ENCODE measurements around the gene ANO6.

Gene ANO6

DNA sequence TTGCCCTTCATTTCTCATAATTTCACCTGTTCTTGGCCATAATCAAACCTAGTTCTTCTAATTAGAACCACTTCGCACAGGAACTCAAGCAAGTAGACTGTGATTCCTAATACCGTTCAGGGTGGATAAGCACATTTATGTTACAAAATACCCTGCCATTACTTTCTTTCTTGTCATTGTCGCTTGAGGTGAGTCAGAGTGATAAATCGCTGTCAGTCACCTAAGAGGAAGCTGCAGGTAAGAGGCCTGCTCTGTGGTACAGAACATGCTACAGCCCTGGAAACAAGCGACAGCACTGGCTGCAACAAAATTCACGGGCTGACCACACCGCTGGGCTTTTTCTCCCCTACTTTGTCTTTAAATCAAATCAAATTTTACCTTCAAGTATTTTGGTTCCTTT lies 218.2 kb downstream of the ANO6 start:
- no peaks in the 10 kb centered on the region for H3K9me3 ChIP-seq (ENCODE audit: control insufficient read depth in 5 of 5, low read length in 5 of 5)

DNA sequence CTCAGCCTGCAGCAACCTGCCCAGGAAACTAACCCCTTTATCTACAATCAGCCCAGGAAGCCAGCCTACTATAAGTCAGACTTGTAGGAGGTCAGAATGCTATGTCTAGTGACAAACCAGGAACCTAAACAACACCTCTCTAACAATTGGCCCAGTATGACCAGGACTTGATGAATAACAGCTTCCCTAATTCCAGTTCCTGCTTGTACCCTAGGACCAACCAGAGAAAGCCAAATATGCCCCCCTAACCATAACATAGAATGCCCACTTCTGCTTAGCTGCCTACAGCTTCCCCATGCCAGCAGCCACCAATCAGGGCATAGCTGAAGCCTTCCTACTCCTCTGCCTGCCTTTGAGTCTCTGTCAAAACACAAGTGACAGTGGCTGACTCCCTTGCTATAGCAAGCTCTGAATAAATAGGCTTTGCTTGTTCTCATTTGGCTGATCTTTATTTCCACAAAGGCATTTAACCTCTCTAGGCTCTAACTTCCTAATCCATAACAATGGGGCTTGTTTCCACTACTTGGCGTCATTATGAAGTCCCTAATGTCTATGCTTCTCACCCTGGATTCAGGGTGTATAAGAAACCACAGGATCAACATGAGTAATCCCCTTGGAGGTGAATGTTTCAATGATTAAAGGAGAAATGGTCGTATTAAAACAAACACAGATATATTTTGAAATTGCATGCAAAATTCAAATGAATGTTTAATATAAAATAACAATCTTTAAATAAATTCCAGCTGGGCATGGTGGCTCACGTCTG lies 220.2 kb downstream of the ANO6 start:
- H3K9me3 ChIP-seq (ENCODE audit: control insufficient read depth in 5 of 5, low read length in 5 of 5) = peaks cover 0 to 2% (median 0%) of the 10 kb centered on the region in 5 donors
- peaks cover 0 to 3% (median 0%) of the 10 kb centered on the region in 5 donors for H3K4me1 ChIP-seq (ENCODE audit: control insufficient read depth in 5 of 5, insufficient read depth in 5 of 5, low read length in 5 of 5)
- H3K4me3 ChIP-seq (ENCODE audit: low read depth in 1 of 5, low read length in 5 of 5) = no peak overlapping the region
- no peak overlapping the region for H3K9ac ChIP-seq (ENCODE audit: low read length in 5 of 5)
- H3K27ac ChIP-seq (ENCODE audit: low read depth, low read length) = no peak overlapping the region
- H3K27me3 ChIP-seq (ENCODE audit: control insufficient read depth in 5 of 5, insufficient read depth in 4 of 5, low read length in 5 of 5) = no peaks in the 10 kb centered on the region
- peaks cover 15 to 23% (median 21%) of the 10 kb centered on the region in 5 donors for H3K36me3 ChIP-seq (ENCODE audit: control insufficient read depth in 5 of 5, insufficient read depth in 5 of 5, low read length in 5 of 5)

More for the DNA sequence above, 218.2 kb downstream of the ANO6 start:
- H3K9ac ChIP-seq (ENCODE audit: low read length in 5 of 5) = no peak overlapping the region
- H3K4me3 ChIP-seq (ENCODE audit: low read depth in 1 of 5, low read length in 5 of 5) = no peak overlapping the region
- H3K36me3 ChIP-seq (ENCODE audit: control insufficient read depth in 5 of 5, insufficient read depth in 5 of 5, low read length in 5 of 5) = peaks cover 32 to 42% (median 39%) of the 10 kb centered on the region in 5 donors
- H3K4me1 ChIP-seq (ENCODE audit: control insufficient read depth in 5 of 5, insufficient read depth in 5 of 5, low read length in 5 of 5) = peaks cover 0 to 3% (median 0%) of the 10 kb centered on the region in 5 donors
- no peaks in the 10 kb centered on the region for H3K27me3 ChIP-seq (ENCODE audit: control insufficient read depth in 5 of 5, insufficient read depth in 4 of 5, low read length in 5 of 5)
- H3K27ac ChIP-seq (ENCODE audit: low read depth, low read length) = no peak overlapping the region

DNA sequence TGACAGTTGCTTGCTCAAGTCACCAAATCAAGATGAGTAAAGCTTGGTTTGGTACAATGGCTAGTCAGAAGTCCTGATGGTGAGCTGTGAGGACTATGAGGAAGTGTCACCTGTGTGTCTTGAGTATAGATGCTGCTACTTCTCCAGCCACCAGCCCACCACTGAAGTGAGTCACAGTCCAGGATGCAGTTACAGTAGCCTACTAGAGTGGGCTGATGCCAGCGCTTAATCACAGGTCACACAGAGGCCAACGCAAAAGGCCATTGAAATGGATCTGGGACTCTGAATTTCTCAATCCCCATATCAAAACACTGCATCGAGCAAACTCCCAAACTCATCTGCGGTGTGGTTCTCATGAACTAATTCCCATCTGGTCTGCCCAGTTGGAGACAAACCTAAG lies 223.1 kb downstream of the ANO6 start:
- H3K9ac ChIP-seq (ENCODE audit: low read length in 5 of 5) = no peak overlapping the region
- H3K4me1 ChIP-seq (ENCODE audit: control insufficient read depth in 5 of 5, insufficient read depth in 5 of 5, low read length in 5 of 5) = peaks cover 0 to 3% (median 0%) of the 10 kb centered on the region in 5 donors
- H3K27ac ChIP-seq (ENCODE audit: low read depth, low read length) = no peak overlapping the region
- no peaks in the 10 kb centered on the region for H3K27me3 ChIP-seq (ENCODE audit: control insufficient read depth in 5 of 5, insufficient read depth in 4 of 5, low read length in 5 of 5)
- no peak overlapping the region for H3K4me3 ChIP-seq (ENCODE audit: low read depth in 1 of 5, low read length in 5 of 5)
- peaks cover 0 to 7% (median 3%) of the 10 kb centered on the region in 5 donors for H3K9me3 ChIP-seq (ENCODE audit: control insufficient read depth in 5 of 5, low read length in 5 of 5)
- H3K36me3 ChIP-seq (ENCODE audit: control insufficient read depth in 5 of 5, insufficient read depth in 5 of 5, low read length in 5 of 5) = peaks cover 1 to 7% (median 3%) of the 10 kb centered on the region in 5 donors

DNA sequence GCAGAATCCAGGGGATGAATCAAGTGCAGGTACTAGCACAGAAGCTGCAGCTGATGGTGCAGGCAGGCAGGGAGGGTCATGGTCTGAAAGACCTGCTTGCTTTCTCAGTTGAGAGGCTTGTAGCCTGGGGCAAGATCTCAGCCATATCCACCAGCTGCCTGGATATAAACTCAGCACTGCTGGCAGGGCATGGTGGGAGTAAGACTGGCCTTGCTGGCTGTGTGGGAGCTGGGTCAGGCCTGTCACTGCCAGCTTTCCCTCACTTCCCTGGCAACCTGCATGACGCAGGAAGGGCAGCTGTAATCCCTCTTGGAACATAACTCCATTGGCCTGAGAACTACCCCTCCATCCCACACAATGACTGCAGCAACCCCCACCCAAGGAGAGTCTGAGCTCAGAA lies 230.1 kb downstream of the ANO6 start:
- no peak overlapping the region for H3K4me3 ChIP-seq (ENCODE audit: low read depth in 1 of 5, low read length in 5 of 5)
- H3K9me3 ChIP-seq (ENCODE audit: control insufficient read depth in 5 of 5, low read length in 5 of 5) = peaks cover 0 to 11% (median 8%) of the 10 kb centered on the region in 5 donors
- H3K27ac ChIP-seq (ENCODE audit: low read depth, low read length) = no peak overlapping the region
- H3K36me3 ChIP-seq (ENCODE audit: control insufficient read depth in 5 of 5, insufficient read depth in 5 of 5, low read length in 5 of 5) = peaks cover 0 to 4% (median 0%) of the 10 kb centered on the region in 5 donors
- H3K4me1 ChIP-seq (ENCODE audit: control insufficient read depth in 5 of 5, insufficient read depth in 5 of 5, low read length in 5 of 5) = no peaks in the 10 kb centered on the region
- H3K27me3 ChIP-seq (ENCODE audit: control insufficient read depth in 5 of 5, insufficient read depth in 4 of 5, low read length in 5 of 5) = no peaks in the 10 kb centered on the region
- H3K9ac ChIP-seq (ENCODE audit: low read length in 5 of 5) = no peak overlapping the region

DNA sequence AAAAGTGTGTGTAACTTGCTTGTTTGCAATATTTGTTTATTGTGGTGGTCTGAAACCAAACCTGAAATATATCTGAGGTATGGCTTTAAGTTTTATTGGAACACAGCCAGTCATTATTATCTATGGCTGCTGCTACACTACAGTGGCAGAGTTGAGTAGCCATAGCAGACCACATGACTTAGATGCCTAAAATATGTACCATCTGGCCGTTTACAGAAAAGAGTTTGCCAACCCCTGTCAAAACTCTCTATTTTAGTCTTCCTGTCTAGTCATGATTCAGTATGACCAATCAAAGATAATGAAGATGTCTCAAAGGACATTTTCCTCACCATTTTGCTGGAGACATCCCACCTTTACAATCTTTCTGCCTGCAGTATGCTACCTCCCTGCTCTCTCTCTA lies 242.3 kb downstream of the ANO6 start:
- Histone ChIP-seq H3K4me3 (ENCODE audit: low read depth in 1 of 5, low read length in 5 of 5) (no peak overlapping the region), H3K9ac (ENCODE audit: low read length in 5 of 5) (no peak overlapping the region), H3K9me3 (ENCODE audit: control insufficient read depth in 5 of 5, low read length in 5 of 5) (no peaks in the 10 kb centered on the region), H3K27me3 (ENCODE audit: control insufficient read depth in 5 of 5, insufficient read depth in 4 of 5, low read length in 5 of 5) (no peaks in the 10 kb centered on the region), H3K27ac (ENCODE audit: low read depth, low read length) (no peak overlapping the region), H3K36me3 (ENCODE audit: control insufficient read depth in 5 of 5, insufficient read depth in 5 of 5, low read length in 5 of 5) (no peaks in the 10 kb centered on the region), H3K4me1 (ENCODE audit: control insufficient read depth in 5 of 5, insufficient read depth in 5 of 5, low read length in 5 of 5) (no peaks in the 10 kb centered on the region)

DNA sequence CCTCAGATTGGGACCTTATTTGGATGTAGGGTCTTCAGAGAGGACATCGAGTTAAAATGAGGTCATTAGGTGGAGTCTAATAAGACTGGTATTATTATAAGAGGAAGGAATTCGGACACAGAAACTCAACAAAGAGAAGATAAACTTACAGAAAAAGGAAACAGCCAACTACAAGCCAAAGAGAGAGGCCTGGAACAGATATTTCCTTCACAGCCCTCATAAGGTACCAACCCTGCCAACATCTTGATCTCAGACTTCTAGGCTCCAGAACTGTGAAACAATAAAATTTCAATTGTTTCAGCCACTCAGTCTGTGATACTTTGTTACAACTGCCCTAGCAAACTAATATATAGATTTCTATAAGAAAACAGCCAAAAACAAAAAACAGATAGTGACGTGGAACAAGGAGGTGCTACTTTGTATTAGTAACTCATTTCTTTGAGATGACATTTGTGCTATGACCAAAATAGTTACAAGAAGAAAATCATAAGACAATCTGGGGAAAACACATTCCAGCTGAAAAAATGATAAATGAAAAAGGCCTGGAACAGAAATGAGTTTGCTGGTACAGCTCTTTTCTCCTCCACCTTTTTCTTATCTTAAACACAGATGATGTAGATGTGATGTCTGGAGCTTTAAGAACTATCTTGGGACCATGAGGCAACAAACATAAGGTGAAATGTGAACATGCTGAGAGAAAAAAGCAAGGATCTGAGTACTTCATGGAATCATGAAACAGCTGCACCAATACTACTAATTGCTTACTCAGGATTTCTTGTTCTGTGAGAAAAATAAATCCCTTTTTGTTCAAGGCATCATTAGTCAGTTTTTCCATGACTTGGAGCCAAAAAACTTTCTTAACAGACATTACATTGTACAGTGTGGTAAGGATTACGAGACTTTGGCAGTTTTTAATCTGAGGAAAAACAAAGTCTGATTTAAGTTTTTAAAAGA lies 243.2 kb downstream of the ANO6 start:
- Histone ChIP-seq H3K9me3 (ENCODE audit: control insufficient read depth in 5 of 5, low read length in 5 of 5) (no peaks in the 10 kb centered on the region), H3K27me3 (ENCODE audit: control insufficient read depth in 5 of 5, insufficient read depth in 4 of 5, low read length in 5 of 5) (no peaks in the 10 kb centered on the region), H3K36me3 (ENCODE audit: control insufficient read depth in 5 of 5, insufficient read depth in 5 of 5, low read length in 5 of 5) (no peaks in the 10 kb centered on the region), H3K4me3 (ENCODE audit: low read depth in 1 of 5, low read length in 5 of 5) (no peak overlapping the region), H3K4me1 (ENCODE audit: control insufficient read depth in 5 of 5, insufficient read depth in 5 of 5, low read length in 5 of 5) (no peaks in the 10 kb centered on the region), H3K27ac (ENCODE audit: low read depth, low read length) (peak overlapping the region; percentile 37), H3K9ac (ENCODE audit: low read length in 5 of 5) (no peak overlapping the region)

DNA sequence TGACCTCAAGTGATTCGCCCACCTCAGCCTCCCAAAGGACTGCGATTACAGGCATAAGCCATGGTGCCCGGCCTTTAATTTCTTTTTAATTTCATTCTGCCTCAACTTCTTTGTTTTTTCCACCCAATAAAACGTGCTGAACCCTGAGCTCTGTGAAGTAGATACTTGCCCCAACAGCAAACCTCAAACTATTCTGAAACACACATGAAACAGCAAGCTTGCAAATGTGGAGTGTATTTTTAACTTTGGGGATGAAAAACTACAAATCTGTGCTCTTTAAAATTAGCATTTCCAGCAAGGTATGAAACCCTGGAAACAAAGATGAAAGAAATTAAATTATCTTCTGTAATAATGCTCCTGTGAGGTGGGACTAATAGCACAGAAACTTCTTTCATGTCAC lies 246.6 kb downstream of the ANO6 start:
- Histone ChIP-seq H3K36me3 (ENCODE audit: control insufficient read depth in 5 of 5, insufficient read depth in 5 of 5, low read length in 5 of 5) (no peaks in the 10 kb centered on the region), H3K27ac (ENCODE audit: low read depth, low read length) (no peak overlapping the region), H3K9me3 (ENCODE audit: control insufficient read depth in 5 of 5, low read length in 5 of 5) (no peaks in the 10 kb centered on the region), H3K4me3 (ENCODE audit: low read depth in 1 of 5, low read length in 5 of 5) (no peak overlapping the region), H3K4me1 (ENCODE audit: control insufficient read depth in 5 of 5, insufficient read depth in 5 of 5, low read length in 5 of 5) (no peaks in the 10 kb centered on the region), H3K27me3 (ENCODE audit: control insufficient read depth in 5 of 5, insufficient read depth in 4 of 5, low read length in 5 of 5) (no peaks in the 10 kb centered on the region), H3K9ac (ENCODE audit: low read length in 5 of 5) (no peak overlapping the region)

DNA sequence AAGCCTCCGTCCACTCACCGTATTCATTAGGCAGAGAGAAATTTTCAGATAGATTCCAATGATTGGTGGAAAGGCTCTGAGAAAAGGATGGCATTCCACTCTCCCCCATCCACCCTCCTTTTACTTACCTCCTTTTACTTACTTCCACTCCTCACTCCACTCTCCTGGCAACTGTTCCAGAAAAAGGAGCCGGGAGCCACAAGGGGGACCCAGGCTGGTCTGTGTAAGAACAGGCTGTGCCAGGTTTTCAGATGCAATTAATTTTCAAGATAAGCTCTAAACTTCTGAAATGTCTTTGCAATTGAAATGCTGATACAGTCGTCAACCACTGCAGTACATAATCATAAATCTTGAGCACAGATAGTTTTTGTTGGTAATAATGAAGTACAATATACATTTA lies 248.8 kb downstream of the ANO6 start:
- Histone ChIP-seq H3K27ac (ENCODE audit: low read depth, low read length) (no peak overlapping the region), H3K4me1 (ENCODE audit: control insufficient read depth in 5 of 5, insufficient read depth in 5 of 5, low read length in 5 of 5) (no peaks in the 10 kb centered on the region)

DNA sequence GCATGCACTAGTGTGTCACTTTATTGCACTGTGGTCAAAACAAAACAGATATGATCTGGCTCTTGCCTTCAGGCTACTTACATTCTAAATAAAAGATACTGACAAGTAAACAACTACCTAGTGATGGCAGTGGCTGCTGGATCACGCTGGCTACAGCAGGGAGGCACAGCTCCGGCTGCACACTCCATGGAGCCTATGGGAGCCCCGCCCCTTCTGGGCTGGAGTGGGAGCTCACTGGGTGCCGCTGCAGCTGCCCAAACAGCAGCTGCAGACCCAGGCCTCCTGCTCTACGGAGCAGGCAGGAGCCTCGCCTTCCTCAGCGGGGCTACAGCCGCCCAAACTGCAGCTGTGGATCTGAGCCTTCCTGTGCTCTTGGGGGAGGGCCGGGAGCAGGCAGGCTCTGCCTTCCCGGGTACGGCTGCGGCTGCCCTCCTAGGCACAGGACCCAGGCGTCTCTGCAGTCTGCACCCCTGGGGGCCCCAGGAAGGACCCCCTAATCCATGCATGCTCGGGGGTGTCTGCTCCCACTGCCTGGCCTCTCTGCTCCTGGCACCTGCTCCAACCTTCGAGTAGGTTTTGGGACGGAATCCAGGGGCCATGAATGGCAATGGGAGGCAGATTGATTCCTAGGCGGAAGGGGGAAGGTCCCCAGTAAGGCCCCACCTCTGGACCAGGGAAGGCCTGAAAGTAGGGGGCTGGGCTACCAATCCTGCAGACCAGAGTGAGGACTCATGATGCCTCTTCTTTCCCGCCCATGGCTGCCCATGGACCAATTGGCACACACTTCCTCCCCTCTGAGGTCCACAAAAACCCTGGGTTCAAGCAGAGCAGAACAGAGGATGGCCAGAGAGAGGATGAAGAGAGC lies 253.1 kb downstream of the ANO6 start:
- no peak overlapping the region for H3K27ac ChIP-seq (ENCODE audit: low read depth, low read length)
- H3K9ac ChIP-seq (ENCODE audit: low read length in 5 of 5) = no peak overlapping the region
- no peaks in the 10 kb centered on the region for H3K36me3 ChIP-seq (ENCODE audit: control insufficient read depth in 5 of 5, insufficient read depth in 5 of 5, low read length in 5 of 5)
- H3K27me3 ChIP-seq (ENCODE audit: control insufficient read depth in 5 of 5, insufficient read depth in 4 of 5, low read length in 5 of 5) = no peaks in the 10 kb centered on the region
- no peaks in the 10 kb centered on the region for H3K9me3 ChIP-seq (ENCODE audit: control insufficient read depth in 5 of 5, low read length in 5 of 5)
- H3K4me1 ChIP-seq (ENCODE audit: control insufficient read depth in 5 of 5, insufficient read depth in 5 of 5, low read length in 5 of 5) = peaks cover 0 to 14% (median 6%) of the 10 kb centered on the region in 5 donors
- no peak overlapping the region for H3K4me3 ChIP-seq (ENCODE audit: low read depth in 1 of 5, low read length in 5 of 5)

More for the DNA sequence above, 248.8 kb downstream of the ANO6 start:
- H3K9ac ChIP-seq (ENCODE audit: low read length in 5 of 5) = no peak overlapping the region
- H3K27me3 ChIP-seq (ENCODE audit: control insufficient read depth in 5 of 5, insufficient read depth in 4 of 5, low read length in 5 of 5) = no peaks in the 10 kb centered on the region
- H3K36me3 ChIP-seq (ENCODE audit: control insufficient read depth in 5 of 5, insufficient read depth in 5 of 5, low read length in 5 of 5) = no peaks in the 10 kb centered on the region
- H3K9me3 ChIP-seq (ENCODE audit: control insufficient read depth in 5 of 5, low read length in 5 of 5) = no peaks in the 10 kb centered on the region
- H3K4me3 ChIP-seq (ENCODE audit: low read depth in 1 of 5, low read length in 5 of 5) = no peak overlapping the region

Data from subcutaneous abdominal adipose tissue (tissue), 5 donors.